OCI-LY1 (cell line): Measurements from ENCODE around the gene STT3B.

ENCODE experiments used
- H2AFZ ChIP-seq: fragments of 200-600 bp; sonication (generic), shearing (Covaris generic); 2 replicates; pipeline ENCODE4 v1.6.0; 2014; ENCODE audit warnings: antibody characterized with exemption, mild to moderate bottlenecking, low read length
- H3F3A ChIP-seq: fragments of 200-600 bp; sonication (generic), shearing (Covaris generic); 2 replicates; pipeline ENCODE4 v1.6.0; 2014; ENCODE audit warnings: mild to moderate bottlenecking, antibody characterized with exemption, low read length, moderate library complexity; ENCODE audit not compliant: insufficient read depth
- H3K27ac ChIP-seq: fragments of 200-600 bp; sonication (generic); 2 replicates; pipeline ENCODE4 v1.5.1; 2014; ENCODE audit warnings: low read length, mixed run types, mild to moderate bottlenecking, low read depth; ENCODE audit not compliant: poor library complexity, severe bottlenecking
- H3K27me3 ChIP-seq: fragments of 200-600 bp; sonication (generic); 2 replicates; pipeline ENCODE4 v1.6.0; 2014; ENCODE audit warnings: antibody characterized with exemption, mild to moderate bottlenecking, low read length, moderate library complexity; ENCODE audit not compliant: insufficient read depth
- H3K36me3 ChIP-seq: fragments of 200-600 bp; sonication (generic); 2 replicates; pipeline ENCODE4 v1.6.1; 2014; ENCODE audit warnings: mild to moderate bottlenecking, antibody characterized with exemption, low read length, moderate library complexity, mixed read lengths; ENCODE audit not compliant: insufficient read depth
- H3K4me1 ChIP-seq: fragments of 200-600 bp; sonication (generic); 2 replicates; pipeline ENCODE4 v1.5.1; 2014; ENCODE audit warnings: mild to moderate bottlenecking, low read length, moderate library complexity; ENCODE audit not compliant: insufficient read depth, severe bottlenecking
- H3K4me2 ChIP-seq: fragments of 200-600 bp; sonication (generic), shearing (Covaris generic); 2 replicates; pipeline ENCODE4 v1.6.1; 2014; ENCODE audit warnings: low read length
- H3K4me3 ChIP-seq: fragments of 200-600 bp; sonication (generic); 2 replicates; pipeline ENCODE4 v1.5.1; 2014; ENCODE audit warnings: low read length, low read depth, mild to moderate bottlenecking, mixed read lengths; ENCODE audit not compliant: poor library complexity, severe bottlenecking
- H3K79me2 ChIP-seq: fragments of 200-600 bp; shearing (Covaris generic); 2 replicates; pipeline ENCODE4 v1.6.1; 2016; ENCODE audit warnings: mixed run types, low read length, mixed read lengths; ENCODE audit not compliant: insufficient read depth
- H3K9ac ChIP-seq: fragments of 200-600 bp; sonication (generic), shearing (Covaris generic); 2 replicates; pipeline ENCODE4 v1.6.1; 2014; ENCODE audit warnings: mild to moderate bottlenecking, low read length, mixed read lengths
- H3K9me2 ChIP-seq: fragments of 200-600 bp; sonication (generic), shearing (Covaris generic); 2 replicates; pipeline ENCODE4 v1.6.1; 2014; ENCODE audit warnings: low read depth, mild to moderate bottlenecking, low read length, mixed read lengths
- H3K9me3 ChIP-seq: fragments of 200-600 bp; shearing (Covaris generic); 2 replicates; pipeline ENCODE4 v1.6.1; 2014; ENCODE audit warnings: low read length, mixed read lengths
- H4K20me1 ChIP-seq: fragments of 200-600 bp; sonication (generic), shearing (Covaris generic); 2 replicates; pipeline ENCODE4 v1.6.0; 2016; ENCODE audit warnings: mild to moderate bottlenecking, low read length; ENCODE audit not compliant: insufficient read depth
- EZH2 ChIP-seq: fragments of 200-600 bp; sonication (generic), shearing (Covaris generic); IDR thresholded peaks from 2 replicates; pipeline ENCODE4 v1.8.0; 2017; ENCODE audit warnings: borderline replicate concordance, mixed run types, mild to moderate bottlenecking, antibody characterized with exemption, low read length, moderate library complexity, mixed read lengths
- TF ChIP-seq, protein P1 (sequence below): fragments of 200-600 bp; sonication (generic), shearing (Covaris generic); IDR thresholded peaks from 2 replicates; pipeline ENCODE4 v1.5.1; 2017; ENCODE audit warnings: mild to moderate bottlenecking, antibody characterized with exemption, low read length, moderate library complexity, mixed read lengths

The STT3B gene

DNA sequence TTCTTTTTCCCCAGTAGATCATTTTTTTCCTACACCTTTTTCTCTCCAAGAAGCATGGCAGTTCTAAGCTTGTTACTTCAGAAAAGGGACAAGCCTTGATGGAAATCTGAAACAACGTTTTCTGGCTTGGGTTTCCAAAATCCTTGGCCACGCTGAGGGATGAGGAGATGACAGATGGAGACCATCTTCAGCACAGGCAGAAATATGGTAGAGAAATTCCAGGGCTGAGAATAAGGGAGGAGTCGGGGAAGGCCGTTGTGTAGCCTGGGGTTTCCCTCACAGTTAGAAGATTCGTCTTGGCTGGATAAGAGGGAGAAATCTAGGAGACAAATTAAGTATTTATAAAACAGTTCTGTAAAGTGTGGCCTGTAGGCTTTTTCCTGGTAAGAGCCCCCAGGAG is 33.9 kb upstream of the STT3B start:
- Histone ChIP-seq H3K4me1 (no peaks in the 10 kb centered on the region), H3K9me3 (0 out of 2 replicates have a peak, but pooled peaks cover 2% of the 10 kb centered on the region), H2AFZ (no peak overlapping the region), H3F3A (no peaks in the 10 kb centered on the region), H4K20me1 (no peaks in the 10 kb centered on the region), H3K4me3 (no peak overlapping the region), H3K9me2 (no peaks in the 10 kb centered on the region), H3K4me2 (no peak overlapping the region), H3K79me2 (no peaks in the 10 kb centered on the region), H3K27ac (no peak overlapping the region), H3K9ac (no peak overlapping the region), H3K27me3 (no peaks in the 10 kb centered on the region), H3K36me3 (no peaks in the 10 kb centered on the region)
- TF ChIP-seq EZH2: no peak
- TF ChIP-seq, protein P1, sequence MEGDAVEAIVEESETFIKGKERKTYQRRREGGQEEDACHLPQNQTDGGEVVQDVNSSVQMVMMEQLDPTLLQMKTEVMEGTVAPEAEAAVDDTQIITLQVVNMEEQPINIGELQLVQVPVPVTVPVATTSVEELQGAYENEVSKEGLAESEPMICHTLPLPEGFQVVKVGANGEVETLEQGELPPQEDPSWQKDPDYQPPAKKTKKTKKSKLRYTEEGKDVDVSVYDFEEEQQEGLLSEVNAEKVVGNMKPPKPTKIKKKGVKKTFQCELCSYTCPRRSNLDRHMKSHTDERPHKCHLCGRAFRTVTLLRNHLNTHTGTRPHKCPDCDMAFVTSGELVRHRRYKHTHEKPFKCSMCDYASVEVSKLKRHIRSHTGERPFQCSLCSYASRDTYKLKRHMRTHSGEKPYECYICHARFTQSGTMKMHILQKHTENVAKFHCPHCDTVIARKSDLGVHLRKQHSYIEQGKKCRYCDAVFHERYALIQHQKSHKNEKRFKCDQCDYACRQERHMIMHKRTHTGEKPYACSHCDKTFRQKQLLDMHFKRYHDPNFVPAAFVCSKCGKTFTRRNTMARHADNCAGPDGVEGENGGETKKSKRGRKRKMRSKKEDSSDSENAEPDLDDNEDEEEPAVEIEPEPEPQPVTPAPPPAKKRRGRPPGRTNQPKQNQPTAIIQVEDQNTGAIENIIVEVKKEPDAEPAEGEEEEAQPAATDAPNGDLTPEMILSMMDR: no peak

GRCh38 chr3:31499281-31499680 is 33.4 kb upstream of the STT3B start:
- Histone ChIP-seq H3K9me3 (0 out of 2 replicates have a peak, but pooled peaks cover 2% of the 10 kb centered on the region), H3K9ac (no peak overlapping the region), H2AFZ (no peak overlapping the region), H3K79me2 (no peaks in the 10 kb centered on the region), H3K36me3 (no peaks in the 10 kb centered on the region), H3K27me3 (no peaks in the 10 kb centered on the region), H3K4me3 (no peak overlapping the region), H3F3A (no peaks in the 10 kb centered on the region), H4K20me1 (no peaks in the 10 kb centered on the region), H3K4me2 (no peak overlapping the region), H3K9me2 (no peaks in the 10 kb centered on the region), H3K4me1 (no peaks in the 10 kb centered on the region), H3K27ac (no peak overlapping the region)
- TF ChIP-seq, protein P1: no peak
- no peak for TF ChIP-seq EZH2

DNA sequence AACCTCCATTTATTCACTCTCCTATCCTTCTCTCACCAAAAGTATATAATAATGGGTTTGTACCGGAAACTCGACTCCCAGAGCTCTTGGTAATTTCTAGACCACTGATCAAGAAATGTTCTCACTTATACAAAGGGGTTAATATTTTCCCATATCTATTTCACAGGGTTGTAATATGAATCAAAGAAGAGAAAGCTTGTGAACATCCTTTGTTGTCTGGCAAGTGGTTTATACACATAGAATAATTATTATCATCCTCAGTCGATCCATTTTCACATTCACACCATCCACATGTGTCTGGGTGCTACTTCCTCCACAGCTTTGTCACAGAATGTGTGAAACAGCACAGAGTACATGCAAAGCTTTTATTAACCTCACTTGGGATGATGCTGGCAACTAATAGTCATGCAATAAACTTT is 29.9 kb upstream of the STT3B start:
- Histone ChIP-seq H3K9me3 (0 out of 2 replicates have a peak, but pooled peaks cover under 1% of the 10 kb centered on the region), H3K27ac (no peak overlapping the region), H3K4me1 (no peaks in the 10 kb centered on the region), H3K36me3 (no peaks in the 10 kb centered on the region), H3K79me2 (no peaks in the 10 kb centered on the region), H3K9ac (no peak overlapping the region), H3F3A (no peaks in the 10 kb centered on the region), H4K20me1 (no peaks in the 10 kb centered on the region), H3K4me3 (no peak overlapping the region), H2AFZ (no peak overlapping the region), H3K27me3 (no peaks in the 10 kb centered on the region), H3K9me2 (no peaks in the 10 kb centered on the region), H3K4me2 (no peak overlapping the region)
- TF ChIP-seq, protein P1: no peak
- no peak for TF ChIP-seq EZH2
